ENCODE data around the gene CYB5D1.

GRCh38 chr17:7849130-7849750, 8.6 kb upstream of the CYB5D1 start:
- TF ChIP-seq POLR2AphosphoS5 (IDR thresholded peaks at IDR 0.05; ENCODE audit: low read depth, low read length) (no peak), POLR2A (IDR thresholded peaks at IDR 0.05; ENCODE audit: low read depth, low read length) (no peak)

All from GM12891 (cell line).